Activated CD4-positive, alpha-beta T cell treated with anti-CD3 and anti-CD28 coated beads, Interleukin-2, amount 50 U/mL, for 4 hours (primary cell): Measurements from ENCODE around the gene MRE11.

ENCODE experiments used
- DNase-seq, 2 experiments: peaks; one replicate each; pipeline ENCODE4 v3.0.0-alpha.2; 2020

MRE11 gene

DNA sequence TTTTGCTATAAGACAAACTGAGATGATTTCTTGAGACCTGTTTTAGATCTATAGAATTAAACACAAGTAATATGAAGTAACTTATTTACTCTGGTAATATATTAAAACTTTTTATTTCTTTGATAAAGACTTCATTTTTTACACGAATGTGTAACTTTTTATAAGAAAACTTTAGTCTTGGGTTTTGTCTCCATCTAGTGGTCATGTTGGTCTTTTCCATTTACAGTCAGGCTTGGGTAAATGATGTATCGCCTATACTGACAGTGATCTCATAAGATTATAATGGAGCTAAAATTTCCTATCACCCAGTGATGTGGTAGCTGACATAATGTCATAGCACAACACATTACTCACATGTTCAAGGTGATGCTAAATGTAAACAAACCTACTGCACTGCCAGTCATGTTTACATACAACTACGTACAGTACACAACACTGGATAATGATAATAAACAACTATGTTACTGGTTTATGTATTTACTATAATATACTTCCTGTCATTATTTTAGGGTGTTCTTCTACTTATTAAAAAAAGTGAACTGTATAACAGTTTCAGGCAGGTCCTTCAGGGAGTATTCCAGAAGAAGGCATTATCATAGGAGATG is 11.1 kb upstream of the MRE11 start:
- DNase-seq: no peak

DNA sequence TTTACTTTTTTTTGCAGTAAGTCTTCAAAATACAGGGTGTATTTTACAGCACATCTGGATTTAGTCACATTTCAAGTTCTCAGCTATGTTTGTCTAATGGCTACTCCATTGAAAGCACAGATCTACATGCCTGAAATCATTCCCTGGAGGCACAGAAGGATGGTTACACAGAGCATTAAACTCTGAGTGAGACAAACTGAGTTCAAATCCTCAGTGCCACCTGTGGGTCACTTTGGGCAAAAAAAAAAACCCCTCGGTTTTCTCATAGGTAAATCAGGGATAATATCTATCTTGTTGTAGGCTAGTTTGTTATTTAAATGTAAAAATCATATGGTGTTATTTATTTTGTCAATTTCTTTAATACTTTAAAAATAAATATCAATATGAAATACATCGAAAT is 7.9 kb upstream of the MRE11 start:
- no peak for DNase-seq

DNA sequence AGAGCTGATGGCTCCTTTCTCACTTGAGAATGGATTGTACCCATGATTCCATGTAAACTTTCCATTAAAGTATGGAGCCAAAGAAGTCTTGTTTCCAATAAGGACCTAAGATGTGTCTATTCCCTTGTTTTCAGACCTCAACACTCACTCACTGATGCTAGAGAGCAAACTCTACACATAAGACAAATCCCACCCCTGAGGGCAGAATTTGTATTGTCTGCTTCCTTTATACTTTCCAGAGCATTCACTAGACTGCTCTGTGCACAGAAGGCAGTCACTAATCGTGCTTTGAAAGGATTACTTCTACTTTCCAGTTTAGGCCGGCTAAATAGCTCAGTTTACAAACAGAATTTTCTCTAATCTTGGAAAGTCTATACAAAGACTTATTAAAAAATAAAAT is 6.5 kb upstream of the MRE11 start:
- no peak for DNase-seq

DNA sequence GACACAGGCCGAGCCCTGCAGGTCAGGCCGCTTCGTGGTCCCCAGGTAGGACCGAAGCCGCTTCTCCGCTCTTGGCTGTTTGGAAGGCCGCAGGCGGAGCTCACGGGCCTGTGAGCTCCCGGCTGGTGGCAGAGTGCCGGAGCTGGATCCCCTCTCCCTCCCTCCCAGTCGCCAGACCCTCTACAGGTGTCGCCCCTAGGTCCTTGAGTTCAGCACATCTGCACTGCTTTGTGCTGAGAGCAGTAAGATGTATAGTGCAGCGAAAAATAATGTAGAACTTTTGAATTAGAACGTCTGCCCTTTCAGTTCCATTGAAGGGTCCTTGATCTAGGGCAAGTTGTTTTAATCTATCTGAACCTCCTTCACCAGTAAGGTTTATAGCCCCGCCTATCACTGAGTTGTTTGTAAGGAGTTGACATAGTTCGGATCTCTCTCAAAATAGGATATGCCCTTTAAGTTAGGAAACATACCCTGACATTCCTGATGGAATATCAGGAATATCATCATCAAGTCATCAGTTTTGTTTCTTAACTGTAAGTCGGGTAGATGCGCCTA is 559 bp upstream of the MRE11 start:
- no peak for DNase-seq

DNA sequence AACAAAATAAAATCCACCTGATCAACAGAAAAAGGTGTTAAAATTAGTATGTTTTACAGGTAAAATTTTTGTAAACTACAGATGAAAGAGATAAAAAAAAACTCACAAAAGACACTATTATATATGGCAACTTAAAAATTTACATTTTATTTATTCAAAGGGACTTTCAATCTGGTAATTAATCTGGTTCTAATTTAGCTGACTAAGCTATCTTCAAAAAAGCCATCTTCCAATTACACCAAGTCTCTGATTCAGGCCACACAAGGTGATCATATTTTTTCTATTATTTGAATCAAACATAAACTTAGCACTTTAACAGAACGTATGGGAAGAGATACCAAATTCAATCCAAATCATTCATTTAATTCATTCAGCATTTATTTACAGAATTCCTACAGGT is 7.6 kb downstream of the MRE11 start:
- no peak for DNase-seq

DNA sequence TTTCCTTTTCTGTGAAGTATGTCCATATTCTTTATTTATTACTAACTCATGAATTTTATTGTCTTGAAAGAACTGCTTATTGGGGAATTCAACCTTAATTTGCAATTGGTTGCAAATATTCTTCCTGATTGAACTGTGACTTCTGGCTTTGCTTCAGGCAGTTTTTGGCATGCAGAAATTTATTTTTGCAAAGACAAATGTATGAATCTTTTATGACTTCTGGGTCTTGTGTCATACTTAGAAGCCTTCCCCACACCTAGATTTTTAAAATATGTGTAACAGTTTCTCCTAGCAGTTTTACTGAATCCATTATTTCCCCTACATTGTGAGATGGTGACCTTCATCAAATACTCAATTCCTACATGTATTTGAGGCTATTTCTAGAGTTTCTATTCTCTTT is 12.3 kb downstream of the MRE11 start:
- DNase-seq: no peak

DNA sequence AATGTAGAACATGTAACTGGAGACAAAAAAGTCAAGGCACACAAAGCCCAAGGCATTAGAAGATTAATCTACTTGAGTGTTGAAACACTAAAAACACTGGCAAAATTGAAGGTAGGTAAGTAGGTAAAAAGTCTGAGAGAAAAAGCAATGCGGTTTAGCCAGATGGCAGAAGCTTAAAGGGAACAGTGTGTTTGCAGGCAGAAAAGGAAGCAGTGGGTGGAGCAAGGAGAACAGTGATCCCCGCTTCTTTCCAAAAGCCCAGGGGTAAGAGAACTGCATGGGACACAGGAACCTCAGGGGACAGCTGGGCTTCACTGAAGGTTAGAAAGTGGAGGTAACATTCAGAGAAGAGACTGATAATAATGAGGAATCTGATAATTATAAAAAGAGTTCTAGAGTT is 16.0 kb downstream of the MRE11 start:
- DNase-seq: no peak

DNA sequence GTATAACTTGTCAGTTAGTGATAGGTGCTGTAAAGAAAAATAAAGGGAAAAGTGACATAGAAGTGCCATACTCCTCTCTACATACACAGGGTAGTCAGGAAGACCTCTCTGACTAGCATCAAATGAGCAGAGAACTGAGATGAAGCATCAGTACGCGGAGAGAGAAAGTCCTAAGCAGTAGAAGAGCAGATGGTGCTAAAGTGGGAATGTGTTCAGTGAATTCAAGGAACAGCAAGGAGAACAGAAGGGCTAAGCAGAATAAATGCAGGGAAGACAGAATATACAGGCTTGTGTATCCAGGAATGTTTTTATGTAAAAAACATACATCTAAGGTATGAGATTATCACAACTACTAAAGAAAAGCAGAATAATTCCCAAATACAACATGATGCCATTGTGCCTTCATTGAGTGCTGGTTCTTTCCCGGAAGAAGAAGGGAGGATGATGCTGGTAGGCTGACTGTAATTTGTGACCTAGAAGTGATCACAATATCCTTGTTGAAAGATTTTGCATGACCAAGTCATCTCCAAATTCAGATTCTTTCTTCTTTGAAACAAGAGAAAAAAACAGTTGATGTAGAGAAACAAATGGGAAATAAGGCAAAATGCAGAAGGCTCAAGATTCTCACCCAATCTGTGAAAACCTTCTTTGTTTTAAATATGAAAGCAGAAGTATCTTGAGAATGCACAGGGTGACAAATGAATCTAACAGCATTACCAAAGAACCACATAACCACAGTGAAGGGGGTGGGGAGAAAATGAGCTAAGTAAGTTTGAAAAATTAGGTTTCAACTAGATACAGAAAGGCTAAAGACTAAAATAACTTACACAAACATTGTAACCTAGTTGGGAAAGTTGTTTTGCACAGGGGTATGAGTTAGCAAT is 20.5 kb downstream of the MRE11 start:
- no peak for DNase-seq

DNA sequence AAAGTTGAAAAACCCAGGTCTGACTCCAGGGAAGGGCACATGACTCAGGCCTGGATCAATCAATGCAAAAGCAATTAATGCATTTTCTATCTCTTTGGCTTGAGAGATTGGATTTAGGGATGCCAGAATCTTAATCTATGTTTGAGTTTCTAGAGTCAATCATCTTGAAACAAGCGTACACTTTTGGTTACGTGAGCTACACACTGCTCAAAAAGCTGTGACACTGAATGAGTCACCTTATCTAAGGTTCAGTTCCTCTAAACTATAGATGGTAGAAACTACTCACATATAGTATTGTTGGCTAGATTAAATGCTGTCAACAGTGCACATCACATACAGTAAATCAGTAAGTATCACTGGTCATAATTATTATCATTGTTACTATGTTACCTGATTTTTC is 24.2 kb downstream of the MRE11 start:
- no peak for DNase-seq

DNA sequence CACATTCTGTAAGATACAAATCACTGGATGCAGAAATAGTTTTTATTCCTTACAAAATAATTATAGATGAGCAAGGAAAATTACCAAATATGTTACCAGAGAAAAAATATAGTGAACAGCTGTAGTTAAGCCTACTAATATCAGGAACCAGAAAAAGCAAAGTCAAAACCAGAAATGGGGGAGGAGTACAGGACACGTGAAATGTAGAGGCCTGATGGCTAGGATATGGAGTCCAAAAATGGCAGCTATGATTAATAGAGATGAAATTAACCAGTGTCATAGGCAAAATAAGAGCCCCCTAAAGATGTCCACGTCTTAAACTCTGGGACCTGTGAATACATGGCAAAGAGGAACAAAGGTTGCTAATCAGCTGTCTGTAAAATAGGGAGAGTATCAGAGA is 34.1 kb downstream of the MRE11 start:
- no peak for DNase-seq

DNA sequence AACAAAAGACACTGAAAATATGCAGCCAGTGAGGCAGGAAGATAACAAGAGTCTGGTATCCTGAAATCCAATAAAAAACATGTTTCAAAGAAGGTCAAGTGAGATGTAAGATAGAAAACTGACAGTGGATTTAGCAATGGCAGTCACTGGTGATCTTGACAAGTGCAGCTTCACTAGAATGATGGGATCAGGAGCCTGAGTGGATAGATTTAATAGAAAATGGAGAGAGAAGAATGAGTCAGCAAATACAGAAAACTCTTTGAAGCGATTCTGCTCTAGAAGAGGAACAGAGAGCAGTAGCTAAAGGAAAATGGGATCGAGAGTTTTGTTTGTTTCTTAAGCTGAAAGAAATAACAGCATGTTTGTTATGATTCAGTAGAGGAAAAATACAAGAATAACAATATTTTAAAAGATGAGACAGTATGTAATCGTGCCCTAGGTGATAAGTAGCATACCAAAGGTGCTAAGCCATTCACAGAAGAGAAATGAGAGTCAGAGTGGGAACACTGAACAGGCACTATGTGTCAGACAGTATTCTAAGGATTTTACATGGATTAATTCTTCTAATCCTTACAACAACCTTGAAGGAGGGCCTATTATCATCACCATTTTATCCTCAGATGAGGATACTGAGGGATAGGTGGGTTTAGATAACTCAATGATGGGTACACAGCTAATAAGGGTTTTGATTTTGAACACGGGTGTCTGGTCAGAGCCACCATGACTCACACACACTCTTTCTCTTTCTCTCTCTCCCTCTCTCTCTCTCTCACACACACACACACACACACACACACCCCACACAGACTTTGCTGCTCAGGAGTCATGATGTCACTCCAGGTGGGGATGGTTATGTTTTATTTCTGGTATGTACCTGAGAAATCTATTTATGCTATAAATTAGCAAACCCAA is 36.3 kb downstream of the MRE11 start:
- DNase-seq: no peak

DNA sequence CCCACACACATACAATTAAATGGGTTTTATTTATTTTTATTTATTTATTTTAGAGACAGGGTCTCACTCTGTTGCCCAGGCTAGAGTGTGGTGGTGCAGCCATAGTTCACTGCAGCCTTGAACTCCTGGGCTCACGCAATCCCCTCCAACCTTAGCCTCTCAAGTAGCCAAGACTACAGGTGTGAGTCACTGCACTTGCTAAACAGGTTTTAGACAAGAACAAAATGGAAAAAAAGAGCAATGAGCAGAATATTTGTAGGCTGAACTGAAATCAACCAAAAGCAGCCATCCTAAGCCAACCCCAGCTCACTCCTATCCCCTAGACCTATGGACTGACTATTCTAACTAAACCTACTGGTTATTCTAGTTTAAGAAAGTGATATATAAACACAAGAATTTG is 37.8 kb downstream of the MRE11 start:
- DNase-seq: no peak

DNA sequence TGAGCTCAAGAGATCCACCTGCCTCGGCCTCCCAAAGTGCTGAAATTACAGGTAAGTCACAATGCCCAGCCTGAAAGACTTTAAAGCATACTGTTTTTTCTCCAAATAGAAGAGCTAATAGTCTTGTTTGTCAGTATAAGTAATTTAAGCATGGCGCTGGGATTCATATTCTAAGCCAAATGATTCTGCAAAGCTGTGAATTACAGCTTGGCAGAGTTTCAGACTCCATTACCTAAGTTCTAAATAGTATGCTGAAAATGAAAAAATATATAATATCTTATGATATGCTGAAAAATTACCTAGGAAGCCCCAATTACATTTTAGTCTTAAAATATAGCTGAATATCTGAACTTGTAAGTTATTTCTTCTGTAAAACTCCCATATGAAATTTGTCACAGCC is 39.3 kb downstream of the MRE11 start:
- DNase-seq: no peak

DNA sequence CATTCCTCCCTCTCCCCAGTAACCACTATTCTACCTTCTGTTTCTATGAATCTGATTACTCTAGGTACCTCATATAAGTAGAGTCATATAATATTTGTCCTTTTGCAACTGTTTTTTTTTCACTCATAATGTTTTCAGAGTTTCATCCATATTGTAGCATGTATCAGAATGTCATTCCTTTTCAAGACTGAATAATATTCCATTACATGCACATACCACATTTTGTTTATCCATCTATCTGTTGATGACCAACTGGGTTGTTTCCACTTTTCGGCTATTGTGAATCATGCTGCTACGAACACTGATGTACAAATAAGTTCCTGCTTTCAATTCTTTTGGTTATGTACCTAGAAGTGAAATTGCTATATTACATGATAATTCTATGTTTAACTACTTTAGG is 40.7 kb downstream of the MRE11 start:
- no peak for DNase-seq

DNA sequence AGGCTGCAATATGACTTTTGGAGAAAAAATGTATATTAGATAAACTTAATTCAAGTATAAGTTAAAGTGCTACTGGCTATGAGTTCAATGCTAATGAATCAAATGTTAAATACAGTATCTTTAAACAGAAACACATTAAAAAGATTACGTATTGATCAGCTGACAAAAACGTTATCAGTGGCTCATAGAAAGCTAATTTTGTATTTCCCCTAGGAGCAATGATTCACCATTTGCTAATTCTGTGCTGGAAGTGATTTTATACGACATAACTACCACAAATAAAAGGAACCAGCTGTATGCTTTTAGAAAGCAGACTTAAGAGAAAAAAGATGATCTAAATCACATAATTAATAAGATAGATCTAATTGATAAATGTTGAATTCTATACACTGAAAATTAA is 43.6 kb downstream of the MRE11 start:
- no peak for DNase-seq

DNA sequence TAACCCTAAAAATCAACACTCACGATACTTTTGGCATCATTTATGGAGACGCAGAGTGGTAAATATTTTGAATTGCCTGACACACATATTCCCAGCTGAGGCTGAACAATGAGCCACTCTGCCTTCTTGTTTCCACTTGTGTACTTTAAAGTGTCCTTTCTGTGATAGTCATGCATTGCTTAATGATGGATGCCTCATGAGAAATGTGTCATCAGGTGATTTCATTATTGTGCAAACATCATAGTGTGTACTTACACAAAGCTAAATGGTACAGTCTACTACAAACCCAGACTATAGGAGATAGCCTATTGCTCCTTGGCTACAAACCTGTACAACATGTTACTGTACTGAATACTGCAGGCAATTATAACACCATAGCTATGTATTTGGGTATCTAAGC is 44.2 kb downstream of the MRE11 start:
- no peak for DNase-seq

DNA sequence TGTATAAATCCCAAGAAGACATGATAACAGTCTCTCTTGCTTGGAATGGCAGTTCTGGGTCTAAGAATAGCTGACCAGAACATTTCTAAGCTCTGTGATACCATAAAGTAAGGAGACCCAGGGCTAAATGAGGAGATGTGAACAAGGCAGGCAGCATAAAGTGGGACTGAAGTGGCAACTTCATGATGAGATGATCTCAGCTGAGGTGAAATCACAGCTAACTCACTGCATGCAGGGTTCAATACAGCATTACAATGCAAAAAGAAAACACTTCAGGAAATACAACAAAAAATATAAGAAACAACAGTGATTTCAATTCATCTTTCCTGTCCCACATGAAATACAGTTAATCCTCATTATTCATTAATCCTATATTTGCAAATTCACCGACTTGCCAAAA is 44.6 kb downstream of the MRE11 start:
- no peak for DNase-seq

DNA sequence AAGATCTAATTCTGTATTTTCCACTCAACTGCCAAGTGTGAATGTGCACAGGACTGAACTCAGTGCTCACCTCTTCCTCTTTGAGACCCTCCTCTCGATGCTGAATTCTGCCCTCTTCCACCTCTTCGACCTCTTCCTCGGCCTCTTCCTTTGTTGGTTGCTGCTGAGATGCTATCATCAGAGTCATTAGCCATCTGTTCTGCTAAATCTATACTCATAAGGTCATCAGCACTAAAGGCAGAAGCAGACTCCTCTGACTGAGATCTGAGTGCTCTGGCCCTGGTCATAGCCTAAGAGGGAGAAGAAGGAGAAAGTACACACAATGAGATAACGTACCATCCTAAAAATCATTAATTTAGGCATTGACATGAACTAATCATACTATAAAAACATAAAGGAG is 46.5 kb downstream of the MRE11 start:
- no peak for DNase-seq

DNA sequence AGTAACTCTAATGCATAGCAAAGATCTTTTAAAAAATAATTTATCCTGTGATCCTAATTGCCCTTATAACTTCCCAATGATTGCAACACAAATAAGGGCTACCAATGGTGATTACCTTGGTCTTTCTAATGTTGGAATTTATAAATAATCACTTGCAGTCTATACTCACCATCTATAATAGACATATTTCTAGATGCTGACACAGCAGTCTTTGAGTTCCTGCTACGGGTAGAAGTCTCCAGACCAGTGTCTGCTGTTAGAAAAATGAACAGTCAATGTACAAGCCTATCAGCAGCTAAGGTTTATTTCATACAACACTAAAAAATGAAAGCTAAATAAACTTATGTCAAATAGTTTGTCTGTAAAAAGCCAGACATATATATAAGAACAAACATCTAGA is 48.0 kb downstream of the MRE11 start:
- no peak for DNase-seq

DNA sequence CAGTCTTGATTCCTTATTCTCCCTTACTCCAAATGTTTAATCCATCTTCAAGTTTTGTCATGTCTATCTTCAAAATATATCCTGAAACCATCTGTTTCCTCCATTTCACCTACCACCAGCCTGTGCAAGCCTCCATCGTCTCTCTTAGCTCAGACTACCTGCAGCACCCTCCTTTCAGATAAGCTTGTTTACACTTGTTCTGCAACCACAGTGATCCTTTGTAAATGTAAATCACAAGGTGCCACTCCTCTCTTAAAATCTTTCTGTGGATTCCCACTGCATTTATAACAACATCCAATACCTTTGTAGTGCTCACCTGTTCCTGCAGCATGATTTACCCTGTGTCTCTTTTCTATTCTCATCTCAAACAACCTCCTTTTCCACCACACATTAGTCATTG is 60.6 kb downstream of the MRE11 start:
- no peak for DNase-seq

DNA sequence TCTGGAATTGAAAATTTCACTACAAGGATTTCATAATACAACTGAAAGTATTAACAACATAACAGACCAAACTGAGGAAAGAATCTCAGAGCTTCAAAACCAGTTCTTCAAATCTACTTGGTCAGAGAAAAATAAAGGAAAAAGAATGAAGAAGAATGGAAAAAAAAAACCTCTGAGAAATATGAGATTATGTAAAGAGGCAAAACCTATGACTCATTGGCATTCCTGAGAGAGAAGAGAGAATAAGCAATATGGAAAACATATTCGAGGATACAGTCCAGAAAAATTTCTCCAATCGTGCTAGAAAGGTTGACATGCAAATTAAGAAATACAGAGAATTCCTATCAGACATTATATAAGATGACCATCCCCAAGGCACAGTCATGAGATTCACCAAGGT is 69.0 kb downstream of the MRE11 start:
- no peak for DNase-seq

DNA sequence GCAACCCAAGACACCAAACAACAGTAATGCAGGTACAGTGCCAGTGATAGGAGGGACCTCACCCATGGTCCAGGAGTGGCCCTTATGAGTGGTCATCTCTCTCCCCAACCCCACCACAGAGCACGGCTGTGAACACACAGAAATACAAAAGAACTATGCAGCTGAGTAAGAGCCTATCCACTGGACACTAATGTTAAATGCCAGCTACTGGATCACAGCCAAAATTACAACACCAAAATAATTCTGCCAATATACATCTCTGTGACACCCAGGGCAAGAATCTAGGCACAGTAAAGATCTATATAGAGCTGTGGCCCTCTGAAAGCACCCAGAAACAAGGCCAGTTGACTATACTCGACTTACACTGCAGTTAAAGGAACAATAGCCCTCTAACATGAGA is 69.6 kb downstream of the MRE11 start:
- no peak for DNase-seq

DNA sequence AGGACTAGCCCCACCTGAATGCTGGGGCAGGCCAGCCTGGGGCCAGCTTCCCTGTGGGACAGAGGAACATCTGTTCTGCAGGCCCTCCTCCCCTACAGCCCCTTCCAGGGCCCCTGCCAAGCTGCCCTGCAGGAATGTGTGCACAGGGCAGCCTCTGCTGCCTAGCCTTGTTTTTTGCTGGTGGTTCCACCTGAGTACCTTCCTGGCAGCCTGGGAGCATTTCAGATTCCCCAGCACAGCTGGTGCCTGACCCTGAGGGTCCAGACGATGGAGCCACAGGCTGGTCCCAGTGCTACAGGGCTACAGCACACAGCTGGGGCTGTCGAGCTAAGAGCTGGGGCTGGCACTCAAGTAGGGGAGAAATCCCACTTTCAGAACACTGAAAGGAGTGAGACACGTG is 70.1 kb downstream of the MRE11 start:
- DNase-seq: no peak
